NAMALWA (cell line): ENCODE data around the gene LNPEP.

Experiments
- DNase-seq: peaks from one replicate; pipeline ENCODE4 v3.0.0-alpha.2; 2015; ENCODE audit warnings: low spot score

LNPEP gene

GRCh38 chr5:96961053-96961452, 25.2 kb downstream of the LNPEP start:
- peak; percentile 80 for DNase-seq

DNA sequence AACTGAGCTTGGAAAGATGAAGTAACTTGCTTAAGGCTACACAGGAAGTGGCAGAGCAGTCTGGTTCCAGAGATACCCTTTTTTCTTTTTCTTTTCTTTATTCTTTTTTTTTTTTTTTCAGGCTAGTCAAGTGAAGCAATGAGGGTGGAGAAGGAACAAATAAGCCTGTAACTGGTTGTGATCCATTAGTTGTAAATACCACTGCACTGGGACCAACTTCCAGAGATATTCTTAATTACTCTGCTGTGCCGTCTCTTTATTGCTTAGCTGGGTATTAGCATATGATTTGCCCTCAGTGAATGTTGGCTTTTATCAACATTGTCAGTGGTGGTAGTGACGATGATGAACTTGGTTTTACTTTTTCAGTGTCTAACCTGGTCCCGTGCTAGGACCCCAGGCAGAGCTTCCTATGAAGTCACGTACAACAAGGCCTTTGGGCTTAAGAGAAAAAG, 26.7 kb downstream of the LNPEP start:
- DNase-seq: peak; percentile 73

GRCh38 chr5:96963267-96963666, 27.4 kb downstream of the LNPEP start:
- peak; percentile 79 for DNase-seq

- DNase-seq: no peak
Observed at GRCh38 chr5:96966801-96967200, 30.9 kb downstream of the LNPEP start.

GRCh38 chr5:96967400-96967799, 31.5 kb downstream of the LNPEP start:
- DNase-seq: no peak

DNA sequence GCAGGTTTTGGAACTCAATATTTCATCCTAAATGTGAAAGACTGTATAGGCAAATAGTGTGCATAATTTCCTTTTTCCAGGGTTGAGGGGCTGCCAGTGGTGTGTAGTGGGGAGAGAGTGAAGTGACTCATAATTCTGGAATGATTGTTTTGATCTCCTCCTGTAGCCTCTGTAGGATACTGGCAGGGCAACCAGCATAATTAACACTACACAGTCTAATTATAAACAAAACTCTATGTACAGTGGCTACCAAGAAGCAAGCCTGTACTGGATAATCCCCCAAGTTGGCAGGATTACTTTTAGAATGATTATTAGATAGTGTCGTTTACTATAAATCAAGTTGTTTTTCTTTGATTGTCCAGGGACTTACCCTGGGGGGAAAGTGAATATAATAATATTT, 32.2 kb downstream of the LNPEP start:
- no peak for DNase-seq

DNA sequence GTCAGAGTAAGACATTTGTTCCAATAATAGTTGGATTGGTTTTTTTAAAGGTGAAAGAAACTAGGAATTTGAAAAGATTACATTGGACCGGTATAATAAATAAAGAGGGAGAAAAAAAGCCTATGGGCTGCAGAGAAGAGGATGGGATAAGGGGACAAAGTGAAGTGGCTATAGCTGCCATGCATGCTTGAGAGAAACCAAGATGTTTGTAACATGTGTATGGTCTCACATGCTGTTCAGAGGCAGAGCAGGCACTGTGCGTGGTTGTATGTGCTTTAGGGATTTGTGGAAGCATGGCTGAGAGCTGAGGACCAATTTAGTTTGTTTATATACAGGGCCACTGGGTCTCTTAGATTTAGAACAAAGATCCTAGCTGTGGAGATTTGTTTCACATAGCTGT, 32.7 kb downstream of the LNPEP start:
- no peak for DNase-seq

DNA sequence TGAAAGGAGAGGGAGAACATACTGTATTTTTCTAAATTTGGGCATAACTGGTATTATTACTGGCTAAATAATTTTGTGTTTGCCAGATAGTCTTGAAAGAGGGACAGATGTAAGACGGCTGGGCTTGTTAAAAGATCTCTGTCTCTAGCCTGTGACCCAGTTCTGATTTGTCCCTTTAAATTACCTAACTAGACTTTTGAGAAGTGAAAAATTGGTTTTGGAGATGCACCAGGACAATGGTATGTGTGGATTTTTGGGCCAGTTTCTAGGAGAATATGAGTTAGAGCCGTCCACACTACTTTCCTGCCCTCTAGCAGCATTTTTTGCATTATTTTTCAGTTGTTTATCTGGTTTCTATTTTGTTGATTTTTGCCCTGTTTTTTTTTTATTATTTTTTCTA, 33.5 kb downstream of the LNPEP start:
- DNase-seq: no peak

GRCh38 chr5:96972599-96973334, 36.9 kb downstream of the LNPEP start:
- no peak for DNase-seq

GRCh38 chr5:96973532-96974401, 37.9 kb downstream of the LNPEP start:
- no peak for DNase-seq

GRCh38 chr5:96975656-96976055, 39.8 kb downstream of the LNPEP start:
- DNase-seq: no peak

GRCh38 chr5:96977228-96977627, 41.3 kb downstream of the LNPEP start:
- no peak for DNase-seq

GRCh38 chr5:96978812-96979449, 43.1 kb downstream of the LNPEP start:
- DNase-seq: no peak

GRCh38 chr5:96984506-96985192, 48.8 kb downstream of the LNPEP start:
- DNase-seq: no peak

DNA sequence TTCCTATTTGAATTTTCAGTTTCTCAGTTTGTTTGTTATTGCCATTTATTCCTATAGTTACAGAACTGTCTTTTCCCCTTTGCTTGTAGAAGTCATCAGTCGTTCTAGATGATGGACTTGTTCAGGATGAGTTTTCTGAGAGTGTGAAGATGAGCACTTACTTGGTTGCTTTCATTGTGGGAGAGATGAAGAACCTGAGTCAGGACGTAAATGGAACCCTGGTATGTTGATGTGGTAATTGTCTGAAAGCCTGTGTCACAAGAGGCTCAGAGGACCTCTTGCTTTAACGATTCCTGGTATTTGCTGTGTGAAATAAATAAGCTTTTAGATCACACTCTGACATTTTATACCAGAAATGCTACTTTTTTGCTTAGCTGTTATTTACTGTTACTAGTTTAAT, 50.6 kb downstream of the LNPEP start:
- DNase-seq: no peak

- DNase-seq: no peak
Observed at GRCh38 chr5:96990102-96990501, 54.2 kb downstream of the LNPEP start.

- DNase-seq: no peak
Observed at GRCh38 chr5:96991708-96992107, 55.8 kb downstream of the LNPEP start.

DNA sequence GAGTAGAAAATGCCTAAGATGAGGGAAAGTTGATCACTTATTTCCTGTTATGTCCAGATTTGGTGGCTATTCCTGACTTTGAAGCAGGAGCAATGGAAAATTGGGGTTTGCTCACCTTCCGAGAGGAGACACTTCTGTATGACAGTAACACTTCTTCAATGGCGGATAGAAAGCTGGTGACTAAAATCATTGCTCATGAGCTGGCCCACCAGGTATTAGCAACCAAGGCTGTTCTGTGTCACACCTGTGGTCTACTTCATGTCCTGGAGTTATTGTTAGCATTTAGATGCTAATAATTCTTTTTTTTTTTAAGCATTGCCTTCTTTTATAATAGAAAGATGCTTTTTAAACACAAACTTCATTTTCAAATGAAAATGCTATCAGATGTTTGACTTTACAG, 57.9 kb downstream of the LNPEP start:
- DNase-seq: no peak

DNA sequence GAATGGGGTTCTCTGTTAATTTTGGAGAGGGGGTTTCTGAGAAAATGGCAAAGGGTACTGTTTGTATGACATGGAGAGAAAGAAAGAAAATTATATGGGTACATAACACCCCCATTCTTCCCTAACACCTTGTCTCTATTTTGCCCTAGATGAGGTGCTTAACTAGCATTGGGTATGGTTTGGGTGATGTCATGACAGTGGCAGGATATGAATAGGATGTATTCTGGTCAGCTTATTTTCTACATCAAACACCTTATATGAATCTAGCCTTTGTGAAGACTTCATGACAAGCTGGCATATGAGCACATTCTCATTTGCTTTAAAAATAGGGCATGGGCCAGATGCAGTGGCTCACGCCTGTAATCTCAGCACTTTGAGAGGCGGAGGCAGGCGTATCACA, 58.6 kb downstream of the LNPEP start:
- no peak for DNase-seq

DNA sequence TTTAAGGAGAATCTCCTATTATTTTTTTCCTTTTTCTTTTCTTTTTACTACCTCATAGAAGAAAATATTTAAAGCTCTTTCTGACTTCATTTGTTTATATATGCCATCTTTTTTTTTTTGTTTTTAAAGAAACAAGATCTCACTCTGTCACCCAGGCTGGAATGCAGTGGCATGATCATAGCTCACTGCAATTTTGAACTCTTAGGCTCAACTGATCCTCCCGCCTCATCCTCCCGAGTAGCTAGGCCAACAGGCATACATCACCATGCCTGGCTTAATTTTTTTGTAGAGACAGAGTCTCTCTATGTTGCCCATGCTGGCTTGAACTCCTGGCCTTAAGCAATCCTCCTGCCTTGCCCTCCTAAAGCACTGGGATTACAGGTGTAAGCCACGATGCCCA, 59.5 kb downstream of the LNPEP start:
- DNase-seq: no peak

GRCh38 chr5:96997265-96997859, 61.5 kb downstream of the LNPEP start:
- peak; percentile 77 for DNase-seq

GRCh38 chr5:96999856-97000255, 64.0 kb downstream of the LNPEP start:
- no peak for DNase-seq
